GM10847 (cell line): Measurements from ENCODE around the gene TPM1.

Source experiments
- POLR2A ChIP-seq: IDR thresholded peaks from 2 replicates; pipeline ENCODE4 v1.6.1; 2011; ENCODE audit not compliant: insufficient read length; ENCODE audit errors: extremely low read depth

The TPM1 gene

GRCh38 chr15:63052961-63053698, 10.6 kb downstream of the TPM1 start:
- no peak for TF ChIP-seq POLR2A

DNA sequence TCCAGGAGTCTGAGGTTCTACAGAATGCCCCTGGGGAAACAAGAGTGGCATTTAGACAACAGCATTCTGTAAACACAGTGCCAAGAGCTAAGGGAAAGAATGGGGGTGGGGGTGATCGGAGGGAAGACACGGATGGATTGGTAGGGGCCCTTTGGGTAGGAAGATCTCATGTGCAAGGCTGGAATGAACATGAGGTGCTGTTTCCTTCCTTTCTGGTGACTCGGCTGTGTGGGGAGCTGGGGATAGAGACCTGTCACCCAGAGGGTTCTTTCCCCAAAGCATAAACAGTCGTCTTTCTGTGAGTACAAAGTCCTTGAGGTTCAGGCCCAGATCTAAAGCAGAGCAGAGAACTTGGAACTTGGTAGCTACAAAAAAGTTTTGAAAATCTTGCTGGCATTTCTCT, 11.7 kb downstream of the TPM1 start:
- no peak for TF ChIP-seq POLR2A

GRCh38 chr15:63054985-63055384, 12.4 kb downstream of the TPM1 start:
- TF ChIP-seq POLR2A: no peak

GRCh38 chr15:63056829-63057228, 14.3 kb downstream of the TPM1 start:
- TF ChIP-seq POLR2A: no peak

DNA sequence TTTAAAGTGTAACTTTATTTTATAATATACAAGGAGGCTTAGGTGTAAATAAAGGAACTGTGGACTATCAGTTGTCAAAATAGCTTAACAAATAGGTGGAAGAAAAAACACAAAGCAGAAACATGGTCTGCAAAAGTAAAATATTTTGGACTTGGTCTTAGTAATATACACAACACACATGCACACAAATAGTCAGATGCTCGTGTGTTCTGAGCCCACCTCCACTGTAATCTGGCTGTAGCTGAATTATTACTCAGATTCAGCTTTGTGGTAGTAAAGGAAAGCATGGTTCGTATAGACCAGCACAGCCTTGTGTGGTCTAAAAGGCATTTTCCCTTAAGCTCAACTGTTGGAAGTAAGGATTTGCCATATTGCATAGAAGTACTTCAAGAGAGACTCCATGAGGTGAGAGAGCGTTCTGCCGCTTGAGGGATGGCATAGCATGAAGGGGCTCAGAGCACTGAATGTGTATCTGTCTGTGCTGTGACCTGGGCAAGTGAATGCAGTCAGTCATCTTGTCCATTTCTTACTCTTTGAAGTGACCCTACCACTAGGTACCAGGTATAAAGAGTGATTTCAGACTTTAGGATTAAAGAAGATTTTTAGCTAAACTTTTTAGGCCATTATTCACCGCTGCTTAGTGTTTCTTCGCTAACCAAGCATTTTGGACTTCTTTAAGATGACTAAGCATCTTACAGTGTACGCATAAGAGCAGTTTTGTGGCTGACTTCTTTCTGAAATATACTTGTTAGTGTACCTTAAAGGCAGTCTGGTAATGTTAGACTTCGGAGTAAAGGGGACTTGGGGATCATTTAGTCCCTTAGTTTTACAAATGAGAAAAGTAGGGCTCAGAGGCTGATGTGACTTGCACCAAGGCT, 15.2 kb downstream of the TPM1 start:
- no peak for TF ChIP-seq POLR2A

- no peak for TF ChIP-seq POLR2A
Observed at GRCh38 chr15:63059075-63059474, 16.5 kb downstream of the TPM1 start.

DNA sequence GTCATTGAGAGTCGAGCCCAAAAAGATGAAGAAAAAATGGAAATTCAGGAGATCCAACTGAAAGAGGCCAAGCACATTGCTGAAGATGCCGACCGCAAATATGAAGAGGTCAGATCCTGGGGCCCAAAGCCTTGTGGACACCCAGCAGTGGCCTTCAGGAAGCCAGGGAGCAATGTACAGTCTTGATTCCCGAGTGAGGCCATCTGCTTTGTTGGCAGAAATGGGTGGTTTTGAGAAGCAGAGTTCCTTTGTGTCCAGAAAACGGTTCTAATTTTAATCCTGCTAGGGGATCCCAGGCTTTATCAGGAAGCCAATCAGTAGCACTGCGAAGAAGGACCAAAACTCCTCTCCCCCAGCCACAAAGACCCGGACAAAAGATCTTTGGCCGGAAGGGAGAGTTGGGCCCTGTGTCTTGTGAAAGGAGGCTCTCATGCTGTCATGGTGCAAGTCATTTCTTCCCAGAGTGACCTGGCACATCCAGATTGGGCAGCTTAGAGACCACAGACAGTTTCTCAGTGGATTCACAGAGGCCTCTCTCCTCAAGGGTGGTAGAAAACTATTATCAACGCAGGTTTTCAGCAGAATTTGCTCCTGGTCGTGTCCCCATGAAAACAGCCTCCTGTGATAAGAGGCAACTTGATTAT, 17.1 kb downstream of the TPM1 start:
- no peak for TF ChIP-seq POLR2A

DNA sequence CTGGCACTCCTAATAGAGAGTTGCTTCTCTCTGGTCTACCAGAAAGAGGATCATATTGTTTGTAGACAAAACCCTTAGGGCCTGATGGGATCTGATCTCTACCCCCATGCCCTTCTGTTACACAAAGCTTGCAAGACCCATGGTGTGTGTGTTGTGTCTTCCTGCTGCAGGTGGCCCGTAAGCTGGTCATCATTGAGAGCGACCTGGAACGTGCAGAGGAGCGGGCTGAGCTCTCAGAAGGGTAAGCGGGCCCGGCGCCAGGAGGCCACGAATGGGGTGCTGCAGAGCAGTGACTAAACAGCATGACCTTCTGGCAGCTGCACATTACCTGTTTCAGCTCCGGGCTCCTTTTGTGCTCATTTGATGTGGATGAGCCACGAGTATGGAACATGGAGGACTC, 18.2 kb downstream of the TPM1 start:
- TF ChIP-seq POLR2A: no peak

DNA sequence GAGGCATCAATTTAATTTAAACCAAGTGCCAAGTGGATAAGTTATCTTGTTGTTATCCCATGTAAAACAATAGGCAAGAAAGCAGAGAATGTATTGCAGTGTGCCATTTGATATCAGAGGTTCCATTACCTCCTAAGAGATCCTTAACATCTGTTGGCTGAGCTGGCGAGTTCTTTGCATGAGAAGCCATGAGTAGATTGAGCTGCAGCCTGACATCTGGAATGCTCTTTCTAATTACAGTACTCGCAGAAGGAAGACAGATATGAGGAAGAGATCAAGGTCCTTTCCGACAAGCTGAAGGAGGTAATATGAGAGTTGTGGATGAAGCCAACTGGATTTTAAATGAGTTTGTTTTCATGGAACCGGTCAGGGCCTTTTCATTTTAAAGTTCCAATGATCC, 19.4 kb downstream of the TPM1 start:
- TF ChIP-seq POLR2A: no peak

DNA sequence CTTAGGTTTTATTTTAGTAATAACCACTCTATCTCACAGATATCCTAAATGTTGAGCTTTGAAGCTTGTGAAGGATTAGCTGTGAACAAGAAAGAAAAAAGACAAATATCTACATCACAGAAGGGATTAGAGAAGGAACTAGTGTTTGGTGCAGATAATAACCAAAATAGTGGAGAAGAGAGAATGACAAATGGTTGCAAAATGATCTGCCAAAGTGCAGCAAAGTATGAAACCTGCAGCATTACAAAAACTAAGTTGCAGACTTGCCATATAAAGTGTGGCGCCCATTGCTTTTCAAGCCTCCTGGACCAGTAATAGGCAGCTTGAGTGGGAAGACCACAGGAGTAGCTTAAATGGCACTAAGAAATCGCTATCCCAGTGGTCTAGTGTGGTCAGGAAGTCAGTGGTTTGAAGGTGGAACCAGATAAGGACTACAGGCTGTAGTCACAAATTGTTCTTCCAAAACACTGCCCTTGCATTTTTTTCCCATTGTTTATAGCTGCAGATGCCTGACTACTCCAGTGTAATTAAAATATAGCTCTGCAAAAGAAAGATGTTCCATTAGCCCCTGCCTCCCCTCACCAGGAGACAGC, 20.7 kb downstream of the TPM1 start:
- no peak for TF ChIP-seq POLR2A

DNA sequence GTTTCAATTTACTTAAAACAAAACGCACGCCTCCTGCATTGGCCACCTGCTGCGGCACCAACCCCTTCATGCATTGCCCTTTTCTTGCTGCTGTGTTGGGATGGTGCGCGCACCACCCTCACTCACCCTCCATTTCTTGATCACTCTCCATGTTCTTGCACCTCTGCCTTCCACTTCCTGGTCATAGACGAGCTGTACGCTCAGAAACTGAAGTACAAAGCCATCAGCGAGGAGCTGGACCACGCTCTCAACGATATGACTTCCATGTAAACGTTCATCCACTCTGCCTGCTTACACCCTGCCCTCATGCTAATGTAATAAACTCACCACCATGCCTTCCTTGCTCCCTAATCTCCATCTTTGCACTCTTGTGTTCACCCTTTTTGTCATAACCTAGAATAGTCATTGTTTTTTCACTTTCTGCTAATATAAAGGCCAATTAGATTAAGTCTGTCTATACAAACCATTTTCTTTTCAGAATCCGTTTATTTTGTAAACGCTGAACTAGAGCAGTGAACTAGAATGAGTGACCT, 21.4 kb downstream of the TPM1 start:
- no peak for TF ChIP-seq POLR2A

- TF ChIP-seq POLR2A: no peak
Observed at GRCh38 chr15:63065262-63066221, 23.0 kb downstream of the TPM1 start.

- TF ChIP-seq POLR2A: no peak
Observed at GRCh38 chr15:63066272-63066671, 23.7 kb downstream of the TPM1 start.

- no peak for TF ChIP-seq POLR2A
Observed at GRCh38 chr15:63067306-63067705, 24.8 kb downstream of the TPM1 start.

DNA sequence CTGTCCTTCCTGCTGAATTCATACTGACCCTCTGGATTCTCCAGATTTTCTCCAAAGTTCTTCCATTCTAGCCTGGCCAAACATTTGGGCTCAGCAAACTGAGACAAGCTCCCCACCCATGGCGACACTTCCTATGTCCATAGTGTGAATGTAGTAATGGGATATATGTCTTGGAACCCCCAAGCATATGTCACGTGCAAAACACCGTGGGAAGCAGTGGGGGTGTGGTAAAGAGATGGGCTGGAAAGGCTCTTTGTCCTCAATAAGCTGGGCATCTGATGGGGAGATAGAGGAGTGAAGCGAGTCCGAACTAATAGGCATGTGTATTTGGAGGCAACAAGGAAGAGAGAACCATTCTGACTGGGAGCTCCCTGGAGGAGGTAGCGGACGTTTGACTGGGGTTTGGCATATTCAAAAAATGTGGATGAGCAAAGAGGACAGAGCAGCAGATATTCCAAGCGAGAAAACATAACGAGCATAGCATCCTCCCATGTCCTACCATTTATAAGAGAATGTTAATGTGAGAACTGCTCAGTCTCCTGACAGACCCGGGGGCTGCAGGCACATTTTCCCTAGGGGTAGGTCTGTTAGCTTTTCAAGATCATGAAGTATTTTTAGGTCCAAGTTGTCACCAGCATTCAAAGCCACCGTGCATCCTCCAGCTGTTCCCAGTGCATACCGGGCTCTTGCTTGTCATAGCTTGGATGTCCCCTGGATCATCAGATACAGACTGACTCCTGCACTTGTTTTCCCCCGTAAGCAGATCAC, 25.6 kb downstream of the TPM1 start:
- no peak for TF ChIP-seq POLR2A
